NCI-H1436 treated with DMSO at 0.1 percent for 48 hours (cell line): ENCODE measurements around the gene LARGE1.
"Not testable (repeated sequence)": the region's sequence is repeated elsewhere in the genome, so short reads cannot be mapped to it uniquely, and the experiment has no call there.

Experiments
- DNase-seq: peaks from one replicate; lab custom pipeline; 2025; lab: John Stamatoyannopoulos, UW

LARGE1 gene

GRCh38 chr22:33593818-33594217, 326.5 kb downstream of the LARGE1 start:
- no peak for DNase-seq

GRCh38 chr22:33591946-33592345, 328.3 kb downstream of the LARGE1 start:
- no peak for DNase-seq

GRCh38 chr22:33589297-33589696, 331.0 kb downstream of the LARGE1 start:
- DNase-seq, result no peak

GRCh38 chr22:33588860-33589259, 331.4 kb downstream of the LARGE1 start:
- DNase-seq, result no peak

- no peak for DNase-seq
Observed at GRCh38 chr22:33584152-33584551, 336.1 kb downstream of the LARGE1 start.

- no peak for DNase-seq
Observed at GRCh38 chr22:33582822-33583400, 337.4 kb downstream of the LARGE1 start.

- no peak for DNase-seq
Observed at GRCh38 chr22:33580310-33580709, 340.0 kb downstream of the LARGE1 start.

GRCh38 chr22:33579448-33580093, 340.7 kb downstream of the LARGE1 start:
- DNase-seq, result no peak

GRCh38 chr22:33578752-33579151, 341.5 kb downstream of the LARGE1 start:
- no peak for DNase-seq

- no peak for DNase-seq
Observed at GRCh38 chr22:33577862-33578411, 342.3 kb downstream of the LARGE1 start.

GRCh38 chr22:33576205-33576604, 344.1 kb downstream of the LARGE1 start:
- no peak for DNase-seq

- DNase-seq, result no peak
Observed at GRCh38 chr22:33575771-33576170, 344.5 kb downstream of the LARGE1 start.

GRCh38 chr22:33575041-33575440, 345.2 kb downstream of the LARGE1 start:
- no peak for DNase-seq

- DNase-seq, result no peak
Observed at GRCh38 chr22:33573479-33573878, 346.8 kb downstream of the LARGE1 start.

GRCh38 chr22:33572086-33572485, 348.2 kb downstream of the LARGE1 start:
- no peak for DNase-seq

- no peak for DNase-seq
Observed at GRCh38 chr22:33570110-33570509, 350.2 kb downstream of the LARGE1 start.

GRCh38 chr22:33569559-33569958, 350.7 kb downstream of the LARGE1 start:
- DNase-seq, result no peak

GRCh38 chr22:33569018-33569417, 351.3 kb downstream of the LARGE1 start:
- DNase-seq, result no peak

GRCh38 chr22:33566495-33566894, 353.8 kb downstream of the LARGE1 start:
- not testable (repeated sequence) for DNase-seq

- DNase-seq, result no peak
Observed at GRCh38 chr22:33565580-33565995, 354.7 kb downstream of the LARGE1 start.

- DNase-seq, result no peak
Observed at GRCh38 chr22:33564683-33565082, 355.6 kb downstream of the LARGE1 start.

- no peak for DNase-seq
Observed at GRCh38 chr22:33563220-33563964, 356.9 kb downstream of the LARGE1 start.

- no peak for DNase-seq
Observed at GRCh38 chr22:33562501-33562900, 357.8 kb downstream of the LARGE1 start.
